ENCODE measurements around the gene STPG3.
A peak's percentile ranks its signal among the peaks of the same experiment; 100 is the strongest.
"Not testable (repeated sequence)": the region's sequence is repeated elsewhere in the genome, so short reads cannot be mapped to it uniquely, and the experiment has no call there.

STPG3 gene

DNA sequence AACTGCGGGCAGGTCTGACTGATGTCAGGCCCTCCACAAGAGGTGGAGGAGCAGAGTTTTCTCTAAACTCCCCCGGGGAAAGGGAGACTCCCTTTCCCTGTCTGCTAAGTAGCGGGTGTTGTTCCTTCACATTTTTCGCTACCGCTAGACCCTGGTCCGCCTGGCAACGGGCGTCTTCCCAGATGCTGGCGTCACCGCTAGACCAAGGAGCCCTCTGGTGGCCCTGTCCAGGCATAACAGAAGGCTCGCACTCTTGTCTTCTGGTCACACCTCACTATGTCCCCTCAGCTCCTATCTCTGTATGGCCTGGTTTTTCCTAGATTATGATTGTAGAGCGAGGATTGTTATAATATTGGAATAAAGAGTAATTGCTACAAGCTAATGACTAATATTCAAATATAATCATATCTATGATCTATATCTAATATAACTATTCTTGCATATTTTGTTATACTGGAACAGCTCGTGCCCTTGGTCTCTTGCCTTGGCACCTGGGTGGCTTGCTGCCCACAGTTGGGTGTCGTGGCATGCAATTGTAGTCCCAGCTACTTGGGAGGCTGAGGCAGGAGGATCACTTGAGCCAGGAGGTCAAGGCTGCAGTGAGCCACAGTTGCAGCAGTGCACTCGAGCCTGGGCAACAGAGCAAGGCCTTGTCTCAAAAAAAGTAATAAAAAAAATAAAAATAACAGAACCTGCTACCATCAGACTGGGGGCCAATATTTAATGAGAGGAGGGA lies 11.3 kb downstream of the STPG3 start:
- H3K4me2 ChIP-seq (ENCODE audit: low read length); H2AFZ ChIP-seq (ENCODE audit: low read length); H3K79me2 ChIP-seq (ENCODE audit: insufficient read depth, low read length); H3K4me1 ChIP-seq (ENCODE audit: insufficient read depth, low read length, severe bottlenecking); H3K9ac ChIP-seq (ENCODE audit: low read length); H4K20me1 ChIP-seq (ENCODE audit: insufficient read depth, low read length); H3K9me2 ChIP-seq (ENCODE audit: low read depth, low read length); H3K9me3 ChIP-seq (ENCODE audit: low read length); H3K4me3 ChIP-seq (ENCODE audit: low read depth, low read length, poor library complexity, severe bottlenecking); H3F3A ChIP-seq (ENCODE audit: insufficient read depth, low read length); H3K27me3 ChIP-seq (ENCODE audit: insufficient read depth, low read length); H3K27ac ChIP-seq (ENCODE audit: low read depth, low read length, poor library complexity, severe bottlenecking): not testable (repeated sequence)
- TF ChIP-seq, protein P1, sequence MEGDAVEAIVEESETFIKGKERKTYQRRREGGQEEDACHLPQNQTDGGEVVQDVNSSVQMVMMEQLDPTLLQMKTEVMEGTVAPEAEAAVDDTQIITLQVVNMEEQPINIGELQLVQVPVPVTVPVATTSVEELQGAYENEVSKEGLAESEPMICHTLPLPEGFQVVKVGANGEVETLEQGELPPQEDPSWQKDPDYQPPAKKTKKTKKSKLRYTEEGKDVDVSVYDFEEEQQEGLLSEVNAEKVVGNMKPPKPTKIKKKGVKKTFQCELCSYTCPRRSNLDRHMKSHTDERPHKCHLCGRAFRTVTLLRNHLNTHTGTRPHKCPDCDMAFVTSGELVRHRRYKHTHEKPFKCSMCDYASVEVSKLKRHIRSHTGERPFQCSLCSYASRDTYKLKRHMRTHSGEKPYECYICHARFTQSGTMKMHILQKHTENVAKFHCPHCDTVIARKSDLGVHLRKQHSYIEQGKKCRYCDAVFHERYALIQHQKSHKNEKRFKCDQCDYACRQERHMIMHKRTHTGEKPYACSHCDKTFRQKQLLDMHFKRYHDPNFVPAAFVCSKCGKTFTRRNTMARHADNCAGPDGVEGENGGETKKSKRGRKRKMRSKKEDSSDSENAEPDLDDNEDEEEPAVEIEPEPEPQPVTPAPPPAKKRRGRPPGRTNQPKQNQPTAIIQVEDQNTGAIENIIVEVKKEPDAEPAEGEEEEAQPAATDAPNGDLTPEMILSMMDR (IDR thresholded peaks at IDR 0.05; ENCODE audit: low read length): peak; percentile 40; the same call in 1 of the 2 replicates
- H3K36me3 ChIP-seq (ENCODE audit: insufficient read depth, low read length): peaks cover 30% of the 10 kb centered on the region

DNA sequence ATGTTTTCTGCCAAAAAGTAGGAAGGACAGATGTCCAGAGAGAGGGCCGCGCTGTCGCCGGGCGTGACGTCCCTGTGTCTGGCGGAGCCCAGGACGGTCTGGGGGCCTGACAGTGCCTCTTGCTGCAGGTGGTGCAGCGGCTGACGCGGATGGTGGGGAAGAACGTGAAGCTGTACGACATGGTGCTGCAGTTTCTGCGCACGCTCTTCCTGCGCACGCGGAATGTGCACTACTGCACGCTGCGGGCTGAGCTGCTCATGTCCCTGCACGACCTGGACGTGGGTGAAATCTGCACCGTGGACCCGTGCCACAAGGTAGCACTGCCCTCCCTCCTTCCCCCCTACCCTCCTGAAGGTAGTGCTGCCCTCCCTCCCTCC lies 11.8 kb downstream of the STPG3 start:
- no peaks in the 10 kb centered on the region for H3K79me2 ChIP-seq (ENCODE audit: insufficient read depth, low read length)
- H3K36me3 ChIP-seq (ENCODE audit: insufficient read depth, low read length): peaks cover 36% of the 10 kb centered on the region
- no peak overlapping the region for H3K9ac ChIP-seq (ENCODE audit: low read length)

DNA sequence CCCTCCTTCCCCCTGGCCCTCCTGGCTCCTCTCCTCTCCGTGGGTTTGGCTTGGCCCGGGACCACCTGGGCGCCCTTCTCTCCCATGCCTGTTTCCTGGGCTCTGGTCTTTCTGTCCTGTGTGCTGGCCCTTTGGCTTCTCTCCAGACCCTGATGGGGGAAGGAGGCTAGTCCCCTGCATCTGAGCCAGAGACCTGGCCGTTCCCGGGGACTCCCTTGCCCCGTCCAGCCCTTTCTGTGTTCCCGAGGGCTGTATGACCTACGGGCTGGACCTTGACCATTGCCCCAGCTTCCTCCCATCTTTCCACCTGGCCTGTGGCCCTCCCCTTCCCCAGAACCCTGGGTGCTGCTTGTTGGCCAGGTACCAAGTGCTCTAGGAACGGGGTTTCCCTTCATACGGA lies 12.4 kb downstream of the STPG3 start:
- Histone ChIP-seq H3K79me2 (ENCODE audit: insufficient read depth, low read length) (no peaks in the 10 kb centered on the region), H3K27ac (ENCODE audit: low read depth, low read length, poor library complexity, severe bottlenecking) (no peak overlapping the region), H3K4me3 (ENCODE audit: low read depth, low read length, poor library complexity, severe bottlenecking) (no peak overlapping the region), H3K4me2 (ENCODE audit: low read length) (no peak overlapping the region), H4K20me1 (ENCODE audit: insufficient read depth, low read length) (no peaks in the 10 kb centered on the region), H3K9ac (ENCODE audit: low read length) (no peak overlapping the region), H3K9me3 (ENCODE audit: low read length) (no peaks in the 10 kb centered on the region), H3F3A (ENCODE audit: insufficient read depth, low read length) (no peaks in the 10 kb centered on the region), H3K4me1 (ENCODE audit: insufficient read depth, low read length, severe bottlenecking) (peaks cover 20% of the 10 kb centered on the region), H2AFZ (ENCODE audit: low read length) (no peak overlapping the region), H3K36me3 (ENCODE audit: insufficient read depth, low read length) (peaks cover 36% of the 10 kb centered on the region), H3K9me2 (ENCODE audit: low read depth, low read length) (no peaks in the 10 kb centered on the region), H3K27me3 (ENCODE audit: insufficient read depth, low read length) (no peaks in the 10 kb centered on the region)
- TF ChIP-seq, protein P1 (IDR thresholded peaks at IDR 0.05; ENCODE audit: low read length): no peak
- no peak for TF ChIP-seq EZH2 (IDR thresholded peaks at IDR 0.05; ENCODE audit: borderline replicate concordance, low read length)

More for the DNA sequence above, 11.8 kb downstream of the STPG3 start:
- peaks cover 13% of the 10 kb centered on the region for H3K4me1 ChIP-seq (ENCODE audit: insufficient read depth, low read length, severe bottlenecking)
- no peaks in the 10 kb centered on the region for H3K9me2 ChIP-seq (ENCODE audit: low read depth, low read length)
- H3K27me3 ChIP-seq (ENCODE audit: insufficient read depth, low read length): no peaks in the 10 kb centered on the region
- H2AFZ ChIP-seq (ENCODE audit: low read length): no peak overlapping the region
- no peaks in the 10 kb centered on the region for H3F3A ChIP-seq (ENCODE audit: insufficient read depth, low read length)
- TF ChIP-seq EZH2 (IDR thresholded peaks at IDR 0.05; ENCODE audit: borderline replicate concordance, low read length): no peak
- TF ChIP-seq, protein P1 (IDR thresholded peaks at IDR 0.05; ENCODE audit: low read length): no peak
- H3K4me3 ChIP-seq (ENCODE audit: low read depth, low read length, poor library complexity, severe bottlenecking): no peak overlapping the region
- no peaks in the 10 kb centered on the region for H4K20me1 ChIP-seq (ENCODE audit: insufficient read depth, low read length)
- H3K9me3 ChIP-seq (ENCODE audit: low read length): no peaks in the 10 kb centered on the region
- no peak overlapping the region for H3K4me2 ChIP-seq (ENCODE audit: low read length)
- H3K27ac ChIP-seq (ENCODE audit: low read depth, low read length, poor library complexity, severe bottlenecking): no peak overlapping the region

Measured in OCI-LY1 (cell line).